T-helper 1 cell treated with Interleukin-12 subunit alpha and Interleukin-12 subunit beta and Interleukin-4 antibody, amounts not matched to agents 30 μg/mL and 1 μg/mL, for 36 hours (primary cell): ENCODE results near the gene RBM22.
A peak's percentile ranks its signal among the peaks of the same experiment; 100 is the strongest.

Experiments
- H3K27ac Mint-ChIP-seq: one replicate; pipeline ENCODE4 v1.8.0; 2021; ENCODE audit warnings: mild to moderate bottlenecking, mixed read lengths
- H3K27me3 Mint-ChIP-seq: one replicate; pipeline ENCODE4 v1.8.0; 2021; ENCODE audit warnings: low read depth, mixed read lengths
- H3K36me3 Mint-ChIP-seq: one replicate; pipeline ENCODE4 v1.8.0; 2021; ENCODE audit warnings: low read depth, mixed read lengths
- H3K4me1 Mint-ChIP-seq: one replicate; pipeline ENCODE4 v1.8.0; 2021; ENCODE audit warnings: low read depth, mixed read lengths
- H3K4me3 Mint-ChIP-seq: one replicate; pipeline ENCODE4 v1.8.0; 2021; ENCODE audit warnings: mild to moderate bottlenecking, moderate library complexity, mixed read lengths
- H3K9me3 Mint-ChIP-seq: one replicate; pipeline ENCODE4 v1.8.0; 2021; ENCODE audit warnings: mixed read lengths

RBM22 gene

DNA sequence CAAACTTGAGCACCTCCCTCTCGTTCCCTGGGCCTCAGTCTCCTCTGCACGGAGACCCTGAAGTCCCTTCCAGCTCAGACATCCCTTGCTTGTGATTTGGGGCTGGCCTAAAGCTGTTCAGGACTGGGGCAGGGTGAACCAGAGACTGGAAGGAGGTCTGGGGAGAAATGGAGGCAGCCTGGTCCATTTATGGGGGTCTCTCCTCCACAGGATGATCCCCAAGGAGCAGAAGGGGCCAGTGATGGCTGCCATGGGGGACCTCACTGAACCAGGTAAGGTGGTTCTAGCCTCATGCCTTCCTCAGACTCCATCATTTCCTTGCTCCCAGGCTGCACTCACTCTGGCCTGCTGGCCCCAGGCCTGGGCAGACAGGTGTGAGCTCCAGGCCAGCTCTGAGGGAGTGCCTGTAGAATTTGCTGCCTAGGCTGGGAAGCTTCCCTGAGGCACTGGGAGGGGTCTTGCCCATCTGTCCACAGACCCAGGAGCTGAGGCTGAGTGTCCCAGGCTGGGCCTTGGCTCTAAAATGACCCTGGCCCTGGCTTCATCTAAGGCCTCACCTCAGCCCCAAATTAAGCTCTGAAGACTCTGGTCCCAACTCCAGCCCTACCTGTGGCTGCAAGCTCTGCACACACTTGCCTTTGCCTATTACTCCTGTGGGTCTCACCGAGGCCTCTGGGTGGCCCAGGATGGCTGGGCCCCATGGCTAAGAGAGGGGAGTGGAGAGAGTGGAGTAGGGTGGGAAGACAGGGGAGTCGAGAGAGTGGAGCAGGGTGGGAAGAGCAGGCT is 37.9 kb downstream of the RBM22 start:
- Mint-ChIP-seq H3K36me3 (no peaks in the 10 kb centered on the region), H3K27ac (no peak overlapping the region), H3K4me3 (no peak overlapping the region), H3K4me1 (no peaks in the 10 kb centered on the region), H3K27me3 (peaks cover 17% of the 10 kb centered on the region), H3K9me3 (no peaks in the 10 kb centered on the region)

DNA sequence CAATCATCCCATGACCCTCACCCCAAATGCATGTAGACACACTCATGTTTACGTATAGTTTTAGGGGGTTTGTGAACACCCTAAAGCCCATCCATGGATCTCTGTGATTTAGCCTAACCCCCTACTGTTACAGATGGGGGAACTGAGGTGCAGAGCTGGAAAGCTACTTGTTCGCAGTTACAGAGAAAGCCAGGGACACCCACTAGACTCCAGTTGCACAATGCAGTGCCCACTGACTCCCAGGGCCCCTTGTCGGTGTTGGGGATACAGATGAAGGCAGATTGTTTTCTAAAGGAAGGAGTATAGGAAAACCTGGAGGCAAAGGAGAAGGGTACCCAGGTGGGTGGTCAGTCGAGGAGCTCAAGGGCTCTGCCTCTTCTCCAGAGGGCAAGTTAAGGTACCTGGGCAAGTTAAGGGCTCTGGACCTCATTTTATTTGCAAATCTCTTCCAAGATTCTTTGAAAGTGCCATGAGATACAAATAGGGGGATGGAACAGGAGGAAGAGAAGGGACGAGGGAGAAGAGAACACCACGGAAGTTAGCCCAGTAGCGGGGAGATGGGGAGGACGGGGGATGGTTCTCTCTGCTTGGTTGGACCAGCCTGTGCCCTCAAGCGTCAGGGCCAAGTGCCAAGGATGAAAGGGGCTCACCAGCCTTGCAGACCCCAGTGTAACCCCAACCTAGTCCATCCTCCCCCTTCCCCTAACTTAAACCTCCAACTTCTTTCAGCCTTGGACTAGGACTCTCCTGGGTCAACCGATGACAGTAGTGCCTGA is 38.9 kb downstream of the RBM22 start:
- H3K4me1 Mint-ChIP-seq, result peaks cover 3% of the 10 kb centered on the region
- no peak overlapping the region for H3K27ac Mint-ChIP-seq
- no peak overlapping the region for H3K4me3 Mint-ChIP-seq
- no peaks in the 10 kb centered on the region for H3K36me3 Mint-ChIP-seq
- no peaks in the 10 kb centered on the region for H3K9me3 Mint-ChIP-seq
- H3K27me3 Mint-ChIP-seq, result peaks cover 17% of the 10 kb centered on the region

DNA sequence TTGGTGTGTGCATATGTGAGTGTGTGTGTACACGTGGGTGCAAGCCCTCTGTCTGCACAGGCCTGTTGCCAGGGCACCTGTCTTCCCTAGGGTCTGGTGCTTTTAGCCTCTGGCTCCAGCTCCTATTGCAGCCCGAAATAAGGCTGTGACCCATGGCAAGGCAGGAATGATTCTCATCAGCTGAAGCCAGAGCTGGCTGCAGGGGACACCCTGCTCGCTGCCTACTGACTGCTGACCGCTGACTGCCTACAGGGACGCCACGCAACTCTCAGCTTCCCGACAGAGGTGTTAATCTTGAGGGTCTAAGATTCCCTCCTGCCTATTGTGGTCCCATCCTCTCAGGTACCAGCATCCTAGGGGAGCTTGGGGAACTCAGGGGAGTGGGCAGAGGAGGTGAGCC is 39.8 kb downstream of the RBM22 start, which contains the start of gene MYOZ3:
Gene MYOZ3 (plus strand): TSS at position 166 of the 400 bp plus-strand sequence. CDS start 1,691 bp downstream, outside the sequence.
- Mint-ChIP-seq H3K27ac (no peak within 1 kb of the TSS), H3K36me3 (no peaks in the 10 kb centered on the region), H3K27me3 (peaks cover 17% of the 10 kb centered on the region), H3K4me1 (peaks cover 3% of the 10 kb centered on the region), H3K9me3 (no peaks in the 10 kb centered on the region), H3K4me3 (peak within 1 kb of the TSS; percentile 28)

DNA sequence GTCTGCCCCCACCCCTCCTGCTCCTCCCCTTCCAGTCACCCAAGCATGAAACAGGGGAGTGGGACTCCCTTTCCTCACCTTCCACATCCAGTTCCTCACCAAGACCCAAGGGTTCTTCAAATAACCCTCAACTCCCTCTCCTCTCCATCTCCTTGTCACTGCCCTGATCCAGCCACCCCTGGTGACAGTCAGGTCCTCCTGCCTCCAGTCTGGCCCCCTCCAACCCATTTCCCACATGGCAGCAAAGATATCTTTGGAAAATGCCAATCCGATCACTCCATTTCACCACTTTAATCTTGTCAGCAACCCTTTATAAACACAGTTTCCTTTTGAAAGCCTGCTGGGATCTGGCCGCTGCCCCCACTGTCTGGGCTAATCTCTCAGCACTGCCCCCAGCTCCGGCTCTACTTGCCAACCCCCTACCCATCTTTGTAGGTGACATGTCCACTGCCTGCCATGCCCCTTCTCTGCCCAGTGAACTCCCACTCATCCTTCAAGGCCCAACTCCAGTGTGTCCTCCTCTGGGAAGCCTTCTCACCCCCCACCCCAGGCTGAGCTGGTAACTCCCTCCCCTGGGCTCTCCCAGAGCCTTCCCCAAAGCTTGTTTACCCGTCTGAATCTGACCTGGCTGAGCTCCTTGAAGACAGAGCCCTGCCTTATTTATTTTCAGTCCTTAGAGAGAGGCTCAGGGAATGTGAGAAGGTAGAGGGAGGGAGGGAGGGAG is 40.6 kb downstream of the RBM22 start:
- peak overlapping the region; percentile 28 for H3K4me3 Mint-ChIP-seq
- no peak overlapping the region for H3K27ac Mint-ChIP-seq
- H3K4me1 Mint-ChIP-seq, result peaks cover 6% of the 10 kb centered on the region
- H3K9me3 Mint-ChIP-seq, result no peaks in the 10 kb centered on the region
- H3K27me3 Mint-ChIP-seq, result peaks cover 17% of the 10 kb centered on the region
- no peaks in the 10 kb centered on the region for H3K36me3 Mint-ChIP-seq

DNA sequence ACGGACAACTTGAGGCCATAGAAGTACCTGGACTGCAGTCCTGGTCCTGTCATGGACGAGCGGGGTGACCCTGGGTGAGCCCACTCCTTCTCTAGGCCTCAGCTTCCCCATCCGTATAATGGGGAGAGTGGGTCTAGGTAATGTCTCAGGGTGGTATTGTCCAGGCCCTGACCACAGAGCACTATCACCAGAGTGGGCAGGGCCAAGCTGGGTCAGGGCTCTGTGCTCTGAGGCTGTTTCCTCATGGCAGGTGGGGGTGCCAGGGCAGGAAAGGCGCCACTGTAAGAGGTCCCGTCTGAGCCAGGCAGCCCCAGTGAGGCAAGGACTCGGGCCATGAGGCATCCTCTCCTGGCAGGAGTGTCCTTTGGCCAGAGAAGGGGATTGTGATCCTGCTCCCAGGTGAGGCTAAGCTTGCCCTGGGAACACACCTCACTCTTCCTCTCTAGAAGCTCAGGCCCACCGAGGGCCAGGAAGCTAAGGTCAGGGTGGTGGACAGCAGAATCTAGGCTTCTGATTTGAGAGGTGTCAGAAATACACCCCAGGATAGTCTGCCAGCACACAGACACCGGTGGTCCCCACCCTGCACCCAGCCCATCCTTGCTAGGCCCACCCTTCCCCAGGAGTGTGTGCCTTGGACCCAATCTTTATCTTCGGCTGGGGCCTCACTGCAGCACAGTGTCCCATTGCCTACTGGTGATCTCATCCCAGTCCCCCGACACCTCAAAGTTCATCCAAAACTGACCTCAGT is 41.3 kb downstream of the RBM22 start:
- Mint-ChIP-seq H3K4me3 (no peak overlapping the region), H3K4me1 (peaks cover 6% of the 10 kb centered on the region), H3K36me3 (no peaks in the 10 kb centered on the region), H3K27ac (no peak overlapping the region), H3K27me3 (peaks cover 14% of the 10 kb centered on the region), H3K9me3 (no peaks in the 10 kb centered on the region)

DNA sequence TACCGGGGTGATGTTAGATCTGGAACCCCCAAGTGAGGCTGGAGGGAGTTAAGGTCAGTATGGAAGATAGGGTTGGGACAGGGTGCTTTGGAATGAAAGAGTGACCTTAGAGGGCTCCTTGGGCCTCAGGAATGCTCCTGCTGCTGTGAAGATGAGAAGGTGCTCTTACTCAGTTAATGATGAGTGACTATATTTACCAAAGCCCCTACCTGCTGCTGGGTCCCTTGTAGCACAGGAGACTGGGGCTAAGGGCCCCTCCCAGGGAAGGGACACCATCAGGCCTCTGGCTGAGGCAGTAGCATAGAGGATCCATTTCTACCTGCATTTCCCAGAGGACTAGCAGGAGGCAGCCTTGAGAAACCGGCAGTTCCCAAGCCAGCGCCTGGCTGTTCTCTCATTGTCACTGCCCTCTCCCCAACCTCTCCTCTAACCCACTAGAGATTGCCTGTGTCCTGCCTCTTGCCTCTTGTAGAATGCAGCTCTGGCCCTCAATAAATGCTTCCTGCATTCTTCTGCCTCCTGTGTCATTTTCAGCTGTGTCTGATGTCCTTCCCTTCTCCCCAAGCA is 42.1 kb downstream of the RBM22 start:
- H3K27me3 Mint-ChIP-seq, result peaks cover 13% of the 10 kb centered on the region
- H3K4me1 Mint-ChIP-seq, result peaks cover 6% of the 10 kb centered on the region
- no peak overlapping the region for H3K4me3 Mint-ChIP-seq
- H3K36me3 Mint-ChIP-seq, result no peaks in the 10 kb centered on the region
- no peak overlapping the region for H3K27ac Mint-ChIP-seq
- no peaks in the 10 kb centered on the region for H3K9me3 Mint-ChIP-seq

DNA sequence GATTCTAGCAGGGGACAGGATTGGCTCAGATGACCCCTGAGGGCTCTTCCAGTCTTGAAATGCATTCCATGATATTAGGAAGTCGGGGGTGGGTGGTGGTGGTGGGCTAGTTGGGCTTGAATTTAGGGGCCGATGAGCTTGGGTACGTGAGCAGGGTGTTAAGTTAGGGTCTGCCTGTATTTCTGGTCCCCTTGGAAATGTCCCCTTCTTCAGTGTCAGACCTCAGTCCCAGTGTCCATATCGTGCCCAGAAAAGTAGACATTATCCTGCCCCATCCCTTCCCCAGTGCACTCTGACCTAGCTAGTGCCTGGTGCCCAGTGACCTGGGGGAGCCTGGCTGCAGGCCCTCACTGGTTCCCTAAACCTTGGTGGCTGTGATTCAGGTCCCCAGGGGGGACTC is 42.7 kb downstream of the RBM22 start:
- peaks cover 13% of the 10 kb centered on the region for H3K27me3 Mint-ChIP-seq
- H3K4me1 Mint-ChIP-seq, result peaks cover 6% of the 10 kb centered on the region
- H3K4me3 Mint-ChIP-seq, result no peak overlapping the region
- H3K9me3 Mint-ChIP-seq, result no peaks in the 10 kb centered on the region
- H3K27ac Mint-ChIP-seq, result no peak overlapping the region
- no peaks in the 10 kb centered on the region for H3K36me3 Mint-ChIP-seq

DNA sequence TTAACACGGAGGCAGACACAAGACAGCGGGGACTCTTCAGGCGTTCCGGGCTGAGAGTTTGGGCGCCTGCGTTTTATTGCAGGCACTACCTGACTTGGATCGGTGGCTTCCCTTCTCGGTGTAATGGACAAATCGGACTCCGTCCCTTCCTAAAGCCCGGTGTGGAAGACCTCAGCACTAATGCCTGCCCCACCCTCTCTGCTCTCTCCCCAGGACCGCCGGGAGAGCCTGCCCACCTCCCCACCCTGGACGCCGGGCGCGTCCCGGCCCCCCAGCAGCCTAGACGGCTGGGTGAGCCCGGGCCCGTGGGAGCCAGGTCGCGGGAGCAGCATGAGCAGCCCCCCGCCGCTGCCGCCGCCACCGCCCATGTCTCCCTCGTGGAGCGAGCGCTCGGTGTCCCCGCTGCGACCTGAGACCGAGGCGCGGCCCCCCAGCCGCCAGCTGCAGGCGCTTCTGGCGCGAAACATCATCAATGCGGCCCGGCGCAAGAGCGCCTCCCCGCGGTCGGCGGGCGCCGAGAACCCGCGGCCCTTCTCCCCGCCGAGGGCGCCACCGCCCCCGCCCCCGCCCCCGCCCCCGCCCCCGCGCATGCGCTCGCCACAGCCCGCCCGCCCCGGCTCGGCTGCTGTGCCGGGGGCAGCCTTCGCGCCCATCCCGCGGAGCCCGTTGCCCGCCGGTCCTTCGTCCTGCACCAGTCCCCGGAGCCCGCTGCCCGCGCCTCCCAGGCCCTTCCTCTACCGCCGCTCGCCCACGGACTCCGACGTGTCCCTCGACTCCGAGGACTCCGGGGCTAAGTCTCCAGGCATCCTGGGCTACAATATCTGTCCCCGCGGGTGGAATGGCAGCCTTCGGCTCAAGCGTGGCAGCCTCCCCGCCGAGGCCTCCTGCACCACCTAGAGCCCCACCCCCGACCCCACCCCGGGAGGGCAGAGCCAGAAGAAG is 44.4 kb downstream of the RBM22 start:
- no peak overlapping the region for H3K27ac Mint-ChIP-seq
- H3K4me3 Mint-ChIP-seq, result peak overlapping the region; percentile 78
- peaks cover 6% of the 10 kb centered on the region for H3K4me1 Mint-ChIP-seq
- no peaks in the 10 kb centered on the region for H3K9me3 Mint-ChIP-seq
- H3K27me3 Mint-ChIP-seq, result peaks cover 11% of the 10 kb centered on the region
- no peaks in the 10 kb centered on the region for H3K36me3 Mint-ChIP-seq

GRCh38 chr5:150655221-150655620 is 45.6 kb downstream of the RBM22 start:
- peaks cover 6% of the 10 kb centered on the region for H3K4me1 Mint-ChIP-seq

GRCh38 chr5:150653762-150654556 is 46.9 kb downstream of the RBM22 start:
- H3K36me3 Mint-ChIP-seq, result no peaks in the 10 kb centered on the region
- H3K27ac Mint-ChIP-seq, result no peak overlapping the region
- peaks cover 6% of the 10 kb centered on the region for H3K27me3 Mint-ChIP-seq
- peaks cover 6% of the 10 kb centered on the region for H3K4me1 Mint-ChIP-seq
- no peak overlapping the region for H3K4me3 Mint-ChIP-seq
- no peaks in the 10 kb centered on the region for H3K9me3 Mint-ChIP-seq

More at GRCh38 chr5:150655221-150655620, 45.6 kb downstream of the RBM22 start:
- peaks cover 9% of the 10 kb centered on the region for H3K27me3 Mint-ChIP-seq
- no peaks in the 10 kb centered on the region for H3K36me3 Mint-ChIP-seq
- no peak overlapping the region for H3K27ac Mint-ChIP-seq
- no peak overlapping the region for H3K4me3 Mint-ChIP-seq
- H3K9me3 Mint-ChIP-seq, result no peaks in the 10 kb centered on the region

DNA sequence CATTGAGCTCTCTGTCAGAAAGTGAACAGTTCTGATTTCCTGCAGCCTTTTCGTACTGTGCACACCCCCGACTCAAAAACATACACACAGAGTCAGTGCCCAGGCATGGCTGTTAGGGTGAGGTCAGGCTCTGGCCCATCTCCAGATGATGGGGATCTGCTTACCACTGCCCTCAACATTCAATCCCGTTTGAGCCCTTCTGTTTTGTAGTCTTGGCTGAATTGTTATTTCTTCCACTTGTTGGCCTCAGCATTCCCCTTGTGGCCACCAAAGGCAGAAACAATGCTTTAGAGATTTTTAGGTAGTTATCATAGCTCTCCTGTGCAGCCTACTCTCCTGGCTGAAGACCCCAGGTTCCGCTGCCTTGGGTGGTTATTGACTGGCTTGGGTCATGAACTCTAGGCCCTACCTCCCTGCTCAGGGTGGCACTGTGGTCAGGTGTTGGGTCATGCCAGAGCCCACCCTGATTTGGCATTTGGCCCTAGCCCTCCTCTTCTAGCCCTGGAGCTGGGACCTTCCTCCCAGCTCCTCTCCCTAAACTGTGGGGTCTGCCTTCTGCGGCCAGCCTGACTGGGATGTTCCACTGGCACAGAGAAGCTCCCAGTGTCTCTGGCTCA is 47.6 kb downstream of the RBM22 start:
- Mint-ChIP-seq H3K36me3 (no peaks in the 10 kb centered on the region), H3K9me3 (no peaks in the 10 kb centered on the region), H3K4me3 (no peak overlapping the region), H3K27ac (no peak overlapping the region), H3K4me1 (peaks cover 6% of the 10 kb centered on the region), H3K27me3 (peaks cover 6% of the 10 kb centered on the region)
